SIG-M5 treated with dmso at 0.1 percent for 504 hours (cell line): ENCODE results near the gene TSPAN10.
A peak's percentile ranks its signal among the peaks of the same experiment; 100 is the strongest.

Experiments
- DNase-seq: peaks from one replicate; lab custom pipeline; 2025; ENCODE audit not compliant: unreplicated experiment; lab: John Stamatoyannopoulos, UW

TSPAN10 gene

GRCh38 chr17:81685108-81685507, 48.1 kb downstream of the TSPAN10 start:
- peak; percentile 6 for DNase-seq

DNA sequence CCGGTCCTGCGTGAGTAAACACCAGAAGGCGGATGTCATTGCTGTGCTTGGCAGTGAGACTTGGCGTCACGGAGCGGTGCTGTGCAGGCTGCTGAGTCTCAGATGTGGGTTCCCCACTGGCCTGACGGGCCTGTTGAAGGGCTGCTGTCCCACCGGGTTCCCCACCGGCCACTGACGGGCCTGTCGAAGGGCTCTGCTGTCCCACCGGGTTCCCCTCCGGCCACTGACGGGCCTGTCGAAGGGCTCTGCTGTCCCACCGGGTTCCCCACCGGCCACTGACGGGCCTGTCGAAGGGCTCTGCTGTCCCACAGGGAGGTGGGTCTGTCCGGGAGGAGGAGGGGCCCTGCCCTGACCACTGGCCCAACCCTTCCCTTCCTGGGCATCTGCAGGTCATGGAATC, 49.6 kb downstream of the TSPAN10 start:
- no peak for DNase-seq

DNA sequence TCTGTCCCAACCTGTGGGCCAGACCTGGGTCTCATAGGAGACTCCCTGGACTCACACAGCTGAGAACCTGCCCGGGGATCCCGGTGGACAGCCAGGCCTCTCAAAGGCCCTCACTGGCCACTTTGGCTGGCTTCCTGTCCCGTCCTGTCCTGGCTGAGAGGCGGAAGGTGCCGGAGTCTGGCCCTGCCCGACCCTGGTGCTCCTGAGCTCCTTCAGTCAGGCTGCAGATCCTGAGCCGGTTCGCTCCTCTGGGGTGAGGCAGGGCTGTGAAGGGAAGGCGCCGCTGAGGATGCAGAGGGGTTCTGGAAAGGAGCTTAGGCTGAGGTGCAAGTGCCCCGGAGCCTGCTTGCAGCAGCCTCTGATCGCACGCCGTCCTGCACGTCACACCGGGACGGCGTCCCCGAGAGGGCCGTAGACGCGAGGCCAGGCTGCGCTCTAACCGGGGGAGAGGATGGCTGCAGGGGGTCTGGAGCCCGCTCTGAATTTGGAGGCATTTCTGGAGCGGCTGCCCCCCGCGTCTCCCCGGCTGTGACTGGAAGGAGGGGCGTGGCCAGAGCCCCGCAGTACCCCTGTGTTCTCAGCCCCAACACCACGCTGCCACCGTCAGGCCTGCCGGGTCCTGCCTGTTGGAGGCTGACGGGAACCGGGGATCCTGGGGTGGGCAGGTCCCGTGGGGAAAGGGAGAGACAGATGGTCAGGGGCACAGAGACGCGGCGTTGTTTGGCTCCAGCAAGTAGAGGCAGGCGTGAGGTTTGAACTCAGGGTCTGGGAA, 51.0 kb downstream of the TSPAN10 start:
- no peak for DNase-seq

DNA sequence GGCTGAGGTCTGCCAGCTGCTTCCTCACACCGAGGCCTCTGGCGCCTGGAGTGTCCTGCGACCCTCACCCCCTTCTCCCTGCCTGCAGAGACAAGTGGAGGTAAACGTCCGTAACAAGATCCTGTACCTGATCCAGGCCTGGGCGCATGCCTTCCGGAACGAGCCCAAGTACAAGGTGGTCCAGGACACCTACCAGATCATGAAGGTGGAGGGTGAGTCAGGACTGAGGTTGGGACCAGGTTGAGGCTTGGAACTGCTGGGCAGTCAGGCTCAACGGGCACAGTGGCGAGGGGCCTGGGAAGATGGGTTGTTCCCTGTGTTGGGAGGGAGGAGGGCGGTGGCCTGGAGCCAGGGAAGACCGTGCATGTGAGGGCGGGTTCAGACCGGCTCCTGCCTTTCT, 51.6 kb downstream of the TSPAN10 start:
- DNase-seq: no peak

DNA sequence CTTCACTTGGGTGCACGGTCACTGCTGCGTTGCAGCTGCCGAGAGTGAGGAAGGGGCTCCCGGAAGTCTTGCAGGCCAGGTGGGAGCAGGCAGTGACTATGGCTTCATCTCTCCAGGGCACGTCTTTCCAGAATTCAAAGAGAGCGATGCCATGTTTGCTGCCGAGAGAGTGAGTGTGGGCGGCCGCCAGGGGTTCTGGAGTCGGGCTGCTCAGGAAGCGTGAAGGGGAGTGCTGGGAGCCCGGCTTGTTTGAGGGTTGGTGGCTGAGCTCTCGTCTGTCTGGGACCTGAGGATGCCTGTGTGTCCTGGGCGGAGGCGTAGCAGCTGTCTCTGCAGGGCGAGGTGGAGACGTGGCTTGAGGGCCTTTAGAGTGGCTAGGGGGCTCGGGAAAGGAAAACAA, 53.1 kb downstream of the TSPAN10 start:
- no peak for DNase-seq

DNA sequence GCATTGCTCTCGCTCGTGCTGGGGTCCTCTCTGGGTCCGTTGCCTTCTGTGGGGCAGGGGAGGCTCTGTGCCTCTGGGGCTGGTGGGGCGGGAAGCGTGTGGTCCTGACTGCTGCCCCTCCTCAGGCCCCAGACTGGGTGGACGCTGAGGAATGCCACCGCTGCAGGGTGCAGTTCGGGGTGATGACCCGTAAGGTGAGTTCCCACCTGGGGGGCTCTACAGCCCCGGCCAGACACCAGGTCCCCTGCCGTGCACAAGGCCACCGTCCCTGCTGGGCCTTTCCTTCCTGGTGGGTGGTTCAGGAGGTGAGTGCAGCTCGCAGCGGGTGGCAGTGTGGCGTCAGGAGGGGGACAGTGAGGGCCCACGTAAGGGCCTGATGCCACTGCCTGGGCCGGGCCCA, 53.6 kb downstream of the TSPAN10 start:
- DNase-seq: no peak

DNA sequence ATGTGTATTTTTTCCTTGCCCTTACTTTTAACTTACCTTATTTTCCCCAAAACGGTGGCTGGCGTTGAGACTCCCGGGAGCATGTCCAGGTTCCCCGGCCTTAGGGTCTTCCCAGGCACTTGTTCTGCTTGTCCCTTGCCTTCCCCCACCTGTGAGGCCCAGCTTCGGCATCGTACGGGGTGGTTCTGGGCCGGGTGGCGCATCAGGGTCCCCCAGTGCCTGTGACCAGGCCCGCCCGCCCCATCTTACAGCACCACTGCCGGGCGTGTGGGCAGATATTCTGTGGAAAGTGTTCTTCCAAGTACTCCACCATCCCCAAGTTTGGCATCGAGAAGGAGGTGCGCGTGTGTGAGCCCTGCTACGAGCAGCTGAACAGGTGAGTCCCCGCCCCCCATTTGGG, 54.2 kb downstream of the TSPAN10 start:
- no peak for DNase-seq

DNA sequence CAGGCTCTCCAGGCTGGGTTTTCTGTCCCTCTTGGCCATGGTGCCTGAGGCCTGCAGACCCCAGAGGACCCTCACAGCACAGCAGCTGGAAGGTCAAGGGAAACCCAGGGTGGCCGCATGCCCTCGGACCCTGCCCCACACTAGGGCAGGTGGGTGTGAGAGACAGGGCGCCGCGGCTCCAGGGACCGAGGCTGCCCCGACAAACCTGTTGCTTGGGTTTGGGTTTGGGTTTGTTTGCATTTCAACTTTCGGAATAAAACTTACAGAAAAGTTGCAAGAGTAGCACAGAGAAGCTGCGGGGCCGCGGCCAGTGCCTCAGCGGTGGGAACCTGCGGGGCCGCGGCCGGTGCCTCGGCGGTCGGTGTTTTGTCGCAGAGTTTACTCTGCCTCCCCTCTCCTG, 54.6 kb downstream of the TSPAN10 start:
- no peak for DNase-seq

DNA sequence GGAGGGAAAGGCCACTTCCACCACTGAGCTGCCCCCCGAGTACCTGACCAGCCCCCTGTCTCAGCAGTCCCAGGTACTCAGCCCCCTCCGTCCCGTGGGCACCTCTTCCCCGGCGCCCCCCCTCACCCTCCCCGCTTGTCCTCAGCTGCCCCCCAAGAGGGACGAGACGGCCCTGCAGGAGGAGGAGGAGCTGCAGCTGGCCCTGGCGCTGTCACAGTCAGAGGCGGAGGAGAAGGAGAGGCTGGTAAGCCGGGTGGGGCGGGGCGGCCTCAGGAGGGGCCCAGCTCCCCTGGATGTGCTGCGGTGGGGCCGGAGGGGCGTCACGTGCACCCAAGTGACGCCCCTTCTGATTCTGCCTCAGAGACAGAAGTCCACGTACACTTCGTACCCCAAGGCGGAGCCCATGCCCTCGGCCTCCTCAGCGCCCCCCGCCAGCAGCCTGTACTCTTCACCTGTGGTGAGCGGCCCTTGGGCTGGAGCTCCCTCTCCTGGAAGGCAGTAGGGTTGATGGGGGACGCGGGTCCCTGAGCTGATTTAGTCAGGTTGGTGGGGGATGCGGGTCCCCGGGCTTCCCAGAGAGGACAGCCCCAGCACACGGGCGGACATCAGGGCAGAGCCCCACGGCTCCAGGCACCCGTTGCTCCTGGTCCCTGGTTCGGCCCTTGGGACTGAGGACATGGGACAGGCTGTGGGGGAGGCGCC, 56.7 kb downstream of the TSPAN10 start:
- DNase-seq: no peak

DNA sequence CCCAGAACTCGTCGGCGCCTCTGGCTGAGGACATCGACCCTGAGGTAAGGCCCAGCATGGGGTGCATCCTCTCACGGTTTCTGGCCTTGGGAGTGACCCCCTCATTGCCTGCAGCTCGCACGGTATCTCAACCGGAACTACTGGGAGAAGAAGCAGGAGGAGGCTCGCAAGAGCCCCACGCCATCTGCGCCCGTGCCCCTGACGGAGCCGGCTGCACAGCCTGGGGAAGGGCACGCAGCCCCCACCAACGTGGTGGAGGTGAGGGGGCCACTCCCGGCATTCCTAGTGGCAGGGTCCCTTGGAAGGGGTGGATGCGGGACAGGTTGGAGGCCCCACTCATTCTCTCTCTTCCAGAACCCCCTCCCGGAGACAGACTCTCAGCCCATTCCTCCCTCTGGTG, 57.8 kb downstream of the TSPAN10 start:
- DNase-seq: no peak

GRCh38 chr17:81695211-81695610, 58.2 kb downstream of the TSPAN10 start:
- no peak for DNase-seq

GRCh38 chr17:81695801-81696200, 58.8 kb downstream of the TSPAN10 start:
- DNase-seq: no peak

- no peak for DNase-seq
These were observed 59.4 kb downstream of the TSPAN10 start for GRCh38 chr17:81696218-81696941.

GRCh38 chr17:81697261-81698044, 60.5 kb downstream of the TSPAN10 start:
- DNase-seq: no peak
